ENCODE results near the gene TDRD6. TPM values are rescaled to one million over a fixed set of nuclear protein-coding genes. Genes with fewer than 3 reads are reported as not detected.

The TDRD6 gene
- total RNA-seq, 1 experiment from 2014 or later: 0.02 TPM

GRCh38 chr6:46667377-46667776, 20.3 kb upstream of the TDRD6 start:
- Histone ChIP-seq H2AFZ (ENCODE audit: low read length) (no peak overlapping the region), H3K9me3 (ENCODE audit: control insufficient read depth, low read depth, low read length) (no peaks in the 10 kb centered on the region), H3T11ph (ENCODE audit: low read length) (no peak overlapping the region), H4K5ac (ENCODE audit: insufficient read length, low read depth, low read length) (no peak overlapping the region), H2BK12ac (ENCODE audit: insufficient read length, low read depth, low read length) (no peak overlapping the region), H3K4ac (ENCODE audit: low read depth, low read length) (no peak overlapping the region), H4K8ac (replicated peaks; ENCODE audit: insufficient read length, low read depth, low read length) (no peak overlapping the region), H3K27me3 (ENCODE audit: insufficient read depth, low read length) (no peaks in the 10 kb centered on the region), H4K20me1 (ENCODE audit: control insufficient read depth, insufficient read depth, insufficient read length) (no peaks in the 10 kb centered on the region), H3K18ac (ENCODE audit: insufficient read length, low read depth, low read length) (no peak overlapping the region), H3K56ac (ENCODE audit: insufficient read length, low read depth, low read length) (no peak overlapping the region), H2BK20ac (ENCODE audit: low read depth, low read length, poor library complexity, severe bottlenecking) (no peak overlapping the region), H4K91ac (ENCODE audit: insufficient read length, low read depth, low read length) (no peak overlapping the region), H3K79me2 (ENCODE audit: insufficient read depth, low read length) (no peaks in the 10 kb centered on the region), H2BK120ac (ENCODE audit: low read depth, low read length, poor library complexity, severe bottlenecking) (no peak overlapping the region), H3K4me1 (ENCODE audit: insufficient read depth, low read length) (no peaks in the 10 kb centered on the region), H3K23me2 (ENCODE audit: insufficient read length, low read depth, low read length, poor library complexity, severe bottlenecking) (no peaks in the 10 kb centered on the region), H2BK5ac (ENCODE audit: insufficient read length, low read length) (no peak overlapping the region), H3K79me1 (ENCODE audit: insufficient read depth, low read depth, low read length, poor library complexity, severe bottlenecking) (no peaks in the 10 kb centered on the region), H3K23ac (ENCODE audit: insufficient read length, low read depth, low read length) (no peak overlapping the region), H2AK5ac (ENCODE audit: insufficient read length, low read length) (no peak overlapping the region), H3K14ac (ENCODE audit: insufficient read depth, low read length) (no peak overlapping the region), H2BK15ac (ENCODE audit: low read depth, low read length) (no peak overlapping the region), H3K4me2 (ENCODE audit: insufficient read depth, insufficient read length, low read length) (no peak overlapping the region), H3K9ac (ENCODE audit: extremely low read depth, insufficient read length, low read length) (no peak overlapping the region), H3K27ac (ENCODE audit: insufficient read length, low read depth, low read length) (no peak overlapping the region)
- Mint-ChIP-seq H3K36me3 (ENCODE audit: insufficient read depth in 1 of 3, low read depth in 3 of 3) (no peaks in the 10 kb centered on the region), H3K4me1 (no peaks in the 10 kb centered on the region), H3K9me3 (no peaks in the 10 kb centered on the region), H3K4me3 (no peak overlapping the region), H3K27ac (no peak overlapping the region), H3K27me3 (ENCODE audit: low read depth) (no peaks in the 10 kb centered on the region)
- WGBS (ENCODE audit: extremely low coverage, insufficient read length, low lambda C conversion rate): no CpG with 5 or more reads among the region's 2 CpGs
- no peak for DNase-seq
- TF ChIP-seq, protein P1, sequence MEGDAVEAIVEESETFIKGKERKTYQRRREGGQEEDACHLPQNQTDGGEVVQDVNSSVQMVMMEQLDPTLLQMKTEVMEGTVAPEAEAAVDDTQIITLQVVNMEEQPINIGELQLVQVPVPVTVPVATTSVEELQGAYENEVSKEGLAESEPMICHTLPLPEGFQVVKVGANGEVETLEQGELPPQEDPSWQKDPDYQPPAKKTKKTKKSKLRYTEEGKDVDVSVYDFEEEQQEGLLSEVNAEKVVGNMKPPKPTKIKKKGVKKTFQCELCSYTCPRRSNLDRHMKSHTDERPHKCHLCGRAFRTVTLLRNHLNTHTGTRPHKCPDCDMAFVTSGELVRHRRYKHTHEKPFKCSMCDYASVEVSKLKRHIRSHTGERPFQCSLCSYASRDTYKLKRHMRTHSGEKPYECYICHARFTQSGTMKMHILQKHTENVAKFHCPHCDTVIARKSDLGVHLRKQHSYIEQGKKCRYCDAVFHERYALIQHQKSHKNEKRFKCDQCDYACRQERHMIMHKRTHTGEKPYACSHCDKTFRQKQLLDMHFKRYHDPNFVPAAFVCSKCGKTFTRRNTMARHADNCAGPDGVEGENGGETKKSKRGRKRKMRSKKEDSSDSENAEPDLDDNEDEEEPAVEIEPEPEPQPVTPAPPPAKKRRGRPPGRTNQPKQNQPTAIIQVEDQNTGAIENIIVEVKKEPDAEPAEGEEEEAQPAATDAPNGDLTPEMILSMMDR (conservative IDR thresholded peaks at IDR 0.05): no peak
